SK-N-MC (cell line): Measurements from ENCODE around the gene SRBD1.

Experiments used
- EZH2 ChIP-seq: fragments of 200-600 bp; sonication (generic); IDR thresholded peaks from one replicate; pipeline ENCODE4 v1.6.1; 2017; ENCODE audit warnings: antibody characterized with exemption
- POLR2AphosphoS5 ChIP-seq: IDR thresholded peaks from 2 replicates; pipeline ENCODE4 v1.6.1; 2012; ENCODE audit warnings: mild to moderate bottlenecking, low read depth, low read length, borderline replicate concordance

DNA sequence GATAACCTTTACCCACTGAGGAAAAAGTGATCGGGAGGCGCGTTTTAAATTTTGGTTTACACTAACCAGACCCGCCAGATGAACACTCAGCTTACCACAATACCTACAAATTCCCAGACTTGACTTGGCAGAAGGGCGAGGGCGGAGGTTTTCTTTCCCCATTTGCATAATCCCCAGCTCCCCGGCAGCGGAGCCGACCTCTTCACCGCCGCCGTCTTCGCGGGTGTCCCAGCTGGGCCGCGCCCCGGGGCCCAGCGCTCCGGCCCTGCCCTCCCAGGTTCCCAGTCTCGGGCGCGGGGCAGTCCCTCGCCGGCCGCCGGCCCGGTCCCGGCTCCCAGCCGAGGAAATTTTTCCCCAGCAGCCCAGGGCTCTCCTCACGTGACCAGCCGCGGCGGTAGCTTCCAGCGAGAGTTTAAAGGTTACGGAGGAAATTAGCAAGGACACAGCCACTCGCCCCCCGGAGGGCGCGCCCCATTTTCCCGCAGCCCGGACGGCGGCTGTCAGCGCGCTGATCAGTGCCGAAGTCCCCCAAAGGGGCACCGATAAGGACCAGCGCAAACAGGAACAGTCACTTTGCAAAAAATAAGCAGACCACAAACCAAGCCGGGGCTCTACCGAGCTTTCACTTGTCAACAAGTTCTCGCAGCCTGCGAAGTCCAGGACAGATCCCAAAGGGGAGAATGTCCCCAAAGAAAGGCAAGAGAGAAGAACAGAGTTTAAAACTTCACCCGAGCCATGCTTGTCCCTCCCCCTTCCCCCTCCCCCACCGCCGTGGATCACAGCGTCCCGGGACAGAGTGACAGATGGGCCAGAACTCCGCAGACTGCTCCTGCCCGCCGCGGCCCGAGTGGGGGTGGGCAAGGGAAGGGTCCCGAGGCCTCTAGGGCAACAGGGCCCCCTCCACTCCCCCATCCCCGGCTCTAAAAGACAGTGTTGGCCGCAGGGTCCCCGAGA, 39.1 kb upstream of the SRBD1 start:
- TF ChIP-seq POLR2AphosphoS5 (no peak), EZH2 (no peak)
